ENCODE results near the gene AP5S1. TPM values are rescaled to one million over a fixed set of nuclear protein-coding genes. Genes with fewer than 3 reads are reported as not detected.
A peak's percentile ranks its signal among the peaks of the same experiment; 100 is the strongest.

Gene AP5S1, protein sequence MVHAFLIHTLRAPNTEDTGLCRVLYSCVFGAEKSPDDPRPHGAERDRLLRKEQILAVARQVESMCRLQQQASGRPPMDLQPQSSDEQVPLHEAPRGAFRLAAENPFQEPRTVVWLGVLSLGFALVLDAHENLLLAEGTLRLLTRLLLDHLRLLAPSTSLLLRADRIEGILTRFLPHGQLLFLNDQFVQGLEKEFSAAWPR
- 10 to 100 TPM; 16.3 to 23.1 (median 17.4) TPM for polyA plus RNA-seq

DNA sequence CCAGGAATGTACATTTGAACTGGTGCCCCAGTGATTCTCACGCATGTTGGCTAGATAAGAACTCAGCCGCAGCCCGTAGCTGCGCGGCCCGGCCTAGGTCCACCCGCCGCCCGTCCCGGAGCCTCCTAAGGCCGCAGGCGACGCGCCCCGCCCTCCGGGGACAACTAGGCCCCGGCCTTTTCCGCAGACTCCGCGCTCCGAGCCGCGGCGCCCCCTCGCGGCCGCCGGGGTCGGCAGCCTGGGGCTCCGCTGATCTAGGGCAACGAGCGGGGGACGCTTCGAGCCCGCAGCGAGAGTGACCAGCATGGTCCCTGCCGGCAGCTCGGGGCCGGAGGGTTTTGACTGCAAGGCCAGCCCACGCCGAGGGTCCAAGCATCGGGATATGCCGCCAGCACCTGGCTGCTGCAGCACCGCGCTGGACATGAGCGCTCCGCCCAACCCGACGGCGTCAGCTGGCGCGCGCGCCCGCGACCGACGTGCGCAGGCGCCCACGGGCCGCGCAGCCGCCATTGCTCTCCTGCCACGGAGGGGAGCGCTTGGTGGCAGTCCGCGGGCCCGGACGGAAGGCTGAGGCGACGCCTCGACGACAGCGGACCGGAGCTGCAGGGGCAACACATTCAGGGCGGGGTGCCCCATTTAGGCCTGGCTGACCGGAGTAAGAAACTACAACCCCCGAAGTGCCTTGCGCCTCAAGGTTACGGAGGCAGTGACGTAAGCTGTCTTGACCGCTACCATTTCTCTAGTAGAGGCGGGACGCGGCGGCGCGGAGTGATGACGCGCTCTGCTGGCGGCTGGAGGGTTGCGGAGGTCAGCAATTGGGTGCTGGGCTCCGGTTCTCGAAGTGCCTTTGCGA lies at the start of gene AP5S1:
Gene AP5S1, plus strand, starts transcription at position 500 of the 853 bp plus-strand sequence. CDS start 1,571 bp downstream, outside the sequence.
- peak within 1 kb of the TSS; percentile 82 to 96 (median 91) for H3K4me3 Mint-ChIP-seq
- peaks cover 7% of the 10 kb centered on the region in 3 donors for H3K36me3 Mint-ChIP-seq
- peak within 1 kb of the TSS; percentile 94 to 99 (median 98) for H3K27ac Mint-ChIP-seq
- no peaks in the 10 kb centered on the region for H3K9me3 Mint-ChIP-seq
- H3K4me1 Mint-ChIP-seq = peaks cover 57 to 60% of the 10 kb centered on the region in 2 donors
- DNase-seq = peak; percentile 95 to 96 (median 96)
- H3K27me3 Mint-ChIP-seq (ENCODE audit: low read depth in 3 of 3) = peaks cover 9 to 11% (median 10%) of the 10 kb centered on the region in 3 donors

- no peak for DNase-seq
- no peak overlapping the region for H3K4me3 Mint-ChIP-seq
- no peaks in the 10 kb centered on the region for H3K36me3 Mint-ChIP-seq
- H3K4me1 Mint-ChIP-seq = peaks cover 10 to 11% of the 10 kb centered on the region in 2 donors
- H3K9me3 Mint-ChIP-seq = no peaks in the 10 kb centered on the region
- peaks cover 5 to 10% (median 7%) of the 10 kb centered on the region in 3 donors for H3K27me3 Mint-ChIP-seq (ENCODE audit: low read depth in 3 of 3)
- no peak overlapping the region for H3K27ac Mint-ChIP-seq
Observed at GRCh38 chr20:3771552-3772058, 48.7 kb upstream of the AP5S1 start.

- Mint-ChIP-seq H3K9me3 (no peaks in the 10 kb centered on the region), H3K36me3 (no peaks in the 10 kb centered on the region), H3K4me1 (peaks cover 14 to 20% of the 10 kb centered on the region in 2 donors), H3K27me3 (ENCODE audit: low read depth in 3 of 3) (peaks cover 0 to 6% (median 2%) of the 10 kb centered on the region in 3 donors), H3K27ac (no peak overlapping the region), H3K4me3 (peak overlapping the region in 2 of 5 donors; percentile 41 to 46)
- DNase-seq = no peak
Observed at GRCh38 chr20:3775457-3776108, 44.8 kb upstream of the AP5S1 start.

GRCh38 chr20:3777381-3777715 lies 43.0 kb upstream of the AP5S1 start:
- Mint-ChIP-seq H3K4me1 (peaks cover 28 to 37% of the 10 kb centered on the region in 2 donors), H3K36me3 (no peaks in the 10 kb centered on the region), H3K9me3 (no peaks in the 10 kb centered on the region), H3K27ac (no peak overlapping the region), H3K27me3 (ENCODE audit: low read depth in 3 of 3) (peaks cover 0 to 6% (median 2%) of the 10 kb centered on the region in 3 donors), H3K4me3 (peak overlapping the region; percentile 53 to 84 (median 79))
- DNase-seq = no peak

DNA sequence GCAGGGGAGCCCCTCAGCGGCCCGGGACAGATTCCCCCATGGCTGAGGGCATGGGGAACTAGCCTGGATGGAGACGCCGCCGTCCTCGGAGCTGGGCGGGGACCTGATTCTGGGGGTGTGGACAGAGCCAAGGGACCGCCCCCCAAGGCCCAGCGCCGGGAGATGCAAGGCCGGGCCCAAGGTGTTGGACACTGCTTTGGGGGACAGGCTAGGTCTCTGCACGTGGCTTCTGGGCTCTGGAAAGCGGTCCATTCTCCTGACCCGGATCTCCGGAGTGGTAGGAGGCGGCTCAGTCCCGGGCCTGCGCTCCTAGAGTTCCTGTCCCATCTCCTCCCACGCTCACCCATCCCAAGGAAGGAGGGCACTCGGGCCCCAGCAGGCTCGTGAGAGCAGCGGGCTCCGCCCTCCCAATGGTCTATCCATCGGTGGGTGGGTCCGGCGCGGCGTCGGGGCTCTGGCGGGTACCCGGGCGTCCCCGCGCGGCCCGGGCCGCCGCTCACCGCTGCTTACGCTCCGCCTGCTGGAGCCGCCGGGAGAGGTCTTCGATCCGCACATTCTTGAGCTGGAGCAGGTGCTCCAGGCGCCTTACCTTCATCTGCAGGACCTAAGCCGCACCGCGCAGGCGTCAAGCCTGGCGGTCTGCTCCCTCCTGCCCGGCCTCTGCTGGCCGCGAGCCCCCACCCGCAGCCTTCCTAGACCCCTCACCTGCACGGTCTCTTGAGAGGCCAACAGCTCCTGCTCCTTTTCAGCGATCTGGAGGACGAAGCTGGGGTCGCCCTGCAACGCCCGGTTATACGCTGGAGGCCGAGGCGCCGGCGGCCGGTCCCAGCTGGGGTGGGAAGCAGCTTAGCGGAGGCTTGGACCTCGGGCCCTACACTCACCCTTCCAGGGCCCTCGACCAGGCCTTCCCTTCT lies 42.4 kb upstream of the AP5S1 start:
- H3K4me1 Mint-ChIP-seq = peaks cover 28 to 42% of the 10 kb centered on the region in 2 donors
- DNase-seq = peak; percentile 31 to 41 (median 39)
- no peaks in the 10 kb centered on the region for H3K9me3 Mint-ChIP-seq
- no peaks in the 10 kb centered on the region for H3K36me3 Mint-ChIP-seq
- peaks cover 0 to 6% (median 2%) of the 10 kb centered on the region in 3 donors for H3K27me3 Mint-ChIP-seq (ENCODE audit: low read depth in 3 of 3)
- peak overlapping the region; percentile 53 to 84 (median 79) for H3K4me3 Mint-ChIP-seq
- H3K27ac Mint-ChIP-seq = peak overlapping the region in 1 of 6 donors; percentile 35

DNA sequence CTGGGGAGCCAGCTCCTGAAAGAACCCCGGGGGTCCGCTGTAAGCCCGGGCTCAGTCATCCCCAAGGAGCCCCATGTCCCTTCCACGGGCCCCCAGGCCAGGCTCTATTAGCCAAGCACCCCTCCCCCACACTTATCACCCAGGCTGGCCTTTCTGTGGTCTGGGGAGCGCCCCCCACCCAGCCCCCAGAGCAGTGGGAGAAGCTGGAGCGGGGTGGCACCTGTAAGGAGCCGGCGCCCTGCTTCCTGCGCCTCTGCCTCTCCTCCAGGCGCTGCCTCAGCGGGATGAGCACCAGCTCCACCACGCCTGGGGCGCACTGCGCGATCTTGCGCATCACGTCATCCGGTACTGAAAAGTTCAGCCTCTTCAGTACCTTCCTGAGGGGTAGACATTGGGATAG lies 41.4 kb upstream of the AP5S1 start:
- H3K27ac Mint-ChIP-seq = no peak overlapping the region

GRCh38 chr20:3781153-3781910 lies 39.0 kb upstream of the AP5S1 start, which contains the start of gene SPEF1:
Gene SPEF1 (minus strand): TSS chr20:3781448. CDS start chr20:3781287, 161 bp downstream.
- H3K9me3 Mint-ChIP-seq = no peaks in the 10 kb centered on the region
- H3K27ac Mint-ChIP-seq = peak within 1 kb of the TSS; percentile 49 to 87 (median 75)
- H3K4me1 Mint-ChIP-seq = peaks cover 40 to 55% of the 10 kb centered on the region in 2 donors
- peaks cover 2 to 10% (median 2%) of the 10 kb centered on the region in 3 donors for H3K27me3 Mint-ChIP-seq (ENCODE audit: low read depth in 3 of 3)
- H3K4me3 Mint-ChIP-seq = peak within 1 kb of the TSS; percentile 52 to 82 (median 71)
- H3K36me3 Mint-ChIP-seq = no peaks in the 10 kb centered on the region
- DNase-seq = peak; percentile 48 to 55 (median 54)

More for the DNA sequence above, 41.4 kb upstream of the AP5S1 start:
- H3K27me3 Mint-ChIP-seq (ENCODE audit: low read depth in 3 of 3) = peaks cover 0 to 8% (median 4%) of the 10 kb centered on the region in 3 donors
- DNase-seq = no peak
- H3K4me3 Mint-ChIP-seq = peak overlapping the region; percentile 35 to 81 (median 68)
- H3K36me3 Mint-ChIP-seq = no peaks in the 10 kb centered on the region
- H3K9me3 Mint-ChIP-seq = no peaks in the 10 kb centered on the region
- H3K4me1 Mint-ChIP-seq = peaks cover 34 to 46% of the 10 kb centered on the region in 2 donors

DNA sequence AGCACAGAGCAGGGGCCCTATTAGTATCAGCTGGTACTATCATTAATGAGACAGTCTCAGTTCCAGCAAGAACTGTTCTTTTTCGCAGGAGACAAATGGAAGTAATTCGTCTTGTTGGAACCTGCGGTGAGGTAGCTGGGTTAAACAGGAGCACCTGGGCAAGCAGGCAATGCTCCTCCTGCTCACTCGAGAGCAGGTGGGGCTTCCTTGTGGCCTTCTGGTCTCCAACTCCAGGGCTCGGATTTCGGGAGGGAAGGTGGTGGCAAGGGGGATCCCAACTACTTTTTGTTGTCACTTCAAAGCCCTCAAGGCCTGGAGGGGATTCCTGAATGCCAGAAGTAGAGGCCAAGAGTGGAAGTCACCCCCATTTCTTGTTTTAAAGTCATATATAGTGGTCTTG lies 37.8 kb upstream of the AP5S1 start:
- Mint-ChIP-seq H3K27me3 (ENCODE audit: low read depth in 3 of 3) (peaks cover 2 to 7% (median 2%) of the 10 kb centered on the region in 3 donors), H3K9me3 (no peaks in the 10 kb centered on the region), H3K4me1 (peaks cover 40 to 54% of the 10 kb centered on the region in 2 donors), H3K27ac (peak overlapping the region in 5 of 6 donors; percentile 49 to 87 (median 58)), H3K4me3 (no peak overlapping the region), H3K36me3 (no peaks in the 10 kb centered on the region)
- no peak for DNase-seq

- Mint-ChIP-seq H3K27ac (peak overlapping the region in 5 of 6 donors; percentile 45 to 87 (median 69)), H3K36me3 (no peaks in the 10 kb centered on the region), H3K9me3 (no peaks in the 10 kb centered on the region), H3K4me1 (peaks cover 41 to 56% of the 10 kb centered on the region in 2 donors), H3K4me3 (peak overlapping the region in 2 of 5 donors; percentile 6 to 29), H3K27me3 (ENCODE audit: low read depth in 3 of 3) (peaks cover 2 to 7% (median 2%) of the 10 kb centered on the region in 3 donors)
- DNase-seq = no peak
Observed at GRCh38 chr20:3783068-3783489, 37.3 kb upstream of the AP5S1 start.

DNA sequence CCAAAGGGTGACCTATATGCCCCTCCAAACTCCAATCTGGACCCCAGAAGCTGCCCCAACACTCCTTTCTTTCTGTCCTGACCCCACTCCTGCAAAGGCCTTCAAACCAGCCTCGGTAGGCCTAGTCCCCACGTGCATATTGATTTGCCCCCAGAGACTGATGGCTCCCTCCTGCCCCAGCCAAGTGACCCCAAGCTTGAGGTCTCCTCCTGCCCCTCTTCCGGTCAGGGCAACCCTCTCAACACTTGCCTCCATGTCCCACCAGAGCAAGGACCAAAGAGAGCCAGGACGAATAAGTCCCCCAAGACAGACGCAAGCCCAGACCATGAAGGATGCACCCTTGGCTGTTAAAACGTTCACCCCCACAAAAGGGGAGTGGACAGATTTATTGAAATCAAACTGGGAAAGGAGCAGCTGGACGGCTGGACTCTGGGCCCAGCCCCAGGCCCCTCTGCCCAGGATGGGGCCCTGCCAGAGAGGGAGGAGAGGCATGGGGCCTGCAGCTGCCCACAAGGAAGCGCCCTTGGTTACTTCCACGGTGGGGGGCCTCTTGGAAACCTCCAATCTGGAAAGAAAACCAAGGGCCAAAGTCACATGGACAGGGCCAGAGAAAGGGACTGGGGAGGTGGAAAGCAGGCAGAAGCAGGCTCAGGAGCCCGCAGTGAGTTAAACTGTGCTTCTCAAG lies 36.7 kb upstream of the AP5S1 start:
- peak overlapping the region in 2 of 5 donors; percentile 6 to 42 for H3K4me3 Mint-ChIP-seq
- no peaks in the 10 kb centered on the region for H3K9me3 Mint-ChIP-seq
- DNase-seq = no peak
- H3K36me3 Mint-ChIP-seq = no peaks in the 10 kb centered on the region
- H3K27me3 Mint-ChIP-seq (ENCODE audit: low read depth in 3 of 3) = peaks cover 2 to 8% (median 2%) of the 10 kb centered on the region in 3 donors
- H3K27ac Mint-ChIP-seq = peak overlapping the region in 4 of 6 donors; percentile 21 to 80 (median 49)
- peaks cover 47 to 58% of the 10 kb centered on the region in 2 donors for H3K4me1 Mint-ChIP-seq

GRCh38 chr20:3784216-3784853 lies 36.0 kb upstream of the AP5S1 start:
- DNase-seq = no peak
- peak overlapping the region; percentile 13 to 61 (median 58) for H3K4me3 Mint-ChIP-seq
- H3K36me3 Mint-ChIP-seq = no peaks in the 10 kb centered on the region
- no peaks in the 10 kb centered on the region for H3K9me3 Mint-ChIP-seq
- peaks cover 2 to 9% (median 2%) of the 10 kb centered on the region in 3 donors for H3K27me3 Mint-ChIP-seq (ENCODE audit: low read depth in 3 of 3)
- H3K4me1 Mint-ChIP-seq = peaks cover 53 to 59% of the 10 kb centered on the region in 2 donors
- peak overlapping the region in 5 of 6 donors; percentile 26 to 75 (median 48) for H3K27ac Mint-ChIP-seq
